ENCODE data around the gene PPL. TPM values are rescaled to one million over a fixed set of nuclear protein-coding genes. Genes with fewer than 3 reads are reported as not detected.

The PPL gene
- total RNA-seq, 4 donors from 2014 or later: 28.7 to 84.2 (median 53.0) TPM

DNA sequence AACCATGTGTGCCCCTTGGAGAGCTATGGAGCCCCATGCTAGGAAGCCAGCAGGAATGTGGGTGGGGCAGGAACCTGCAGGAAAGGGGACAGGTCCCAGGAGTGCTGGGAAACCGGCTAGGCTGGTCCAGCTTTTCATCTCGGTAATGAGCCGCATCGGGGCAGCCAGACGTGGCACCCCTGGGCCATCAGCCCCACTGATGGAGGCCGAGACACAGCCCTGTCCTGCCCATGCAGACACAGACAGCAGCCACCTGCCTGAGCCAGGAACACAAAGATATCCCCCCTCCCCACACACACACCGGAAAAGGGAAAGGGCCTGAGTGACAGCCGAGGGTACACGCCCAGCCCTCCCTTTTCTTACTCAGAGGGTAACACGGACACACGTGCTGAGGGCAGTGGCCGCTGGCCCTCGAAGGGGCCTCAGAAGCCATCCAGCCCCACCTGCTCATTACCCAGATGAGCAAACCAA is 18.1 kb downstream of the PPL start:
- TF ChIP-seq POLR2A (IDR thresholded peaks at IDR 0.05): no peak
- TF ChIP-seq, protein P1, sequence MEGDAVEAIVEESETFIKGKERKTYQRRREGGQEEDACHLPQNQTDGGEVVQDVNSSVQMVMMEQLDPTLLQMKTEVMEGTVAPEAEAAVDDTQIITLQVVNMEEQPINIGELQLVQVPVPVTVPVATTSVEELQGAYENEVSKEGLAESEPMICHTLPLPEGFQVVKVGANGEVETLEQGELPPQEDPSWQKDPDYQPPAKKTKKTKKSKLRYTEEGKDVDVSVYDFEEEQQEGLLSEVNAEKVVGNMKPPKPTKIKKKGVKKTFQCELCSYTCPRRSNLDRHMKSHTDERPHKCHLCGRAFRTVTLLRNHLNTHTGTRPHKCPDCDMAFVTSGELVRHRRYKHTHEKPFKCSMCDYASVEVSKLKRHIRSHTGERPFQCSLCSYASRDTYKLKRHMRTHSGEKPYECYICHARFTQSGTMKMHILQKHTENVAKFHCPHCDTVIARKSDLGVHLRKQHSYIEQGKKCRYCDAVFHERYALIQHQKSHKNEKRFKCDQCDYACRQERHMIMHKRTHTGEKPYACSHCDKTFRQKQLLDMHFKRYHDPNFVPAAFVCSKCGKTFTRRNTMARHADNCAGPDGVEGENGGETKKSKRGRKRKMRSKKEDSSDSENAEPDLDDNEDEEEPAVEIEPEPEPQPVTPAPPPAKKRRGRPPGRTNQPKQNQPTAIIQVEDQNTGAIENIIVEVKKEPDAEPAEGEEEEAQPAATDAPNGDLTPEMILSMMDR (IDR thresholded peaks at IDR 0.05): no peak
- H3K4me3 ChIP-seq: no peak overlapping the region
- no peaks in the 10 kb centered on the region for H3K36me3 ChIP-seq
- no peak overlapping the region for H3K27ac ChIP-seq
- no peaks in the 10 kb centered on the region for H3K4me1 ChIP-seq
- no peaks in the 10 kb centered on the region for H3K27me3 ChIP-seq
- DNase-seq: no peak
- no peaks in the 10 kb centered on the region for H3K9me3 ChIP-seq

DNA sequence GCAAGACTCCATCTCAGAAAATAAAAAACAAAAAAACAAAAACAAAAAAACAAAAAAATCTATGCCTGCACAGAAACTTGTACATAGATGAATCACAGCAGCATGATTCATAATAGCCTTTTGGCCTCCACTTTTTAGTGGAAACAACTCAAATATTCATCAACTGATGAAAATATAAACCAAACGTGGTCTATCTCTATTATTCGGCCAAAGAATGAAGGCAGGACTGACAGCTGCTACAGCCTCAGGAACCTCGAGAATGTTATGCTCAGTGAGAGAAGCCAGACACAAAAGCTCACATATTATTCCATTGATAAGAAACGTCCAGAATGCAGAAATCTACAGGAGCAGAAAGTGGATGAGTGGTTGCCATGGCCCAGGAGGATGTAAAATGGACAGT is 19.8 kb downstream of the PPL start:
- TF ChIP-seq, protein P1 (IDR thresholded peaks at IDR 0.05): no peak
- no peak for TF ChIP-seq POLR2A (IDR thresholded peaks at IDR 0.05)
- no peaks in the 10 kb centered on the region for H3K27me3 ChIP-seq
- DNase-seq: no peak

DNA sequence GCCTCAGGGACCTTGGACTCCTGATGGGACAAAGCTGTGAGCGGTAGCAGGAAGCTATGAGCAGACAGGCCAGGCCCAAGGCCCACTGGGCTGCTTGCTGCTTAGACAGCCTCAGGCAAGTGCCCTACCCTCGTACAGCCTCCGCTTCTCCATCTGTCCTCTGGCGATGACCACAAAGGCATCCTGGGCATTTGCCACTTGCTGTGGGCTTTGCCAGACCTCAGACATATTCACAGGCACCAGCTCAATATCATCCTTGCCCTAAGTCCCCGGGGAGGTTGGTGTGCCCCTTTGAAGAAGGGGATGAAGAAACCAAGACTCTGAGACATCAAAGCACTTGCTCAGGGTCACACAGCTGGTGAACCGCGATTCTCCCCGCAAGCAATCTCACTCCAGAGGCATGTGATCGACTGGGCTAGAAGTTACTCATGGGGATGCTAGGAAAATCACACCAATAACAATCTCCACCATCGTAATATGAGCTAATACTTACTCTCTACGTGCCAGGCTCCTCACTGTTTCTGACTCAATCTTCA is 21.7 kb downstream of the PPL start:
- TF ChIP-seq, protein P1 (IDR thresholded peaks at IDR 0.05): no peak
- TF ChIP-seq POLR2A (IDR thresholded peaks at IDR 0.05): no peak
- DNase-seq: no peak
- H3K27ac ChIP-seq: no peak overlapping the region

More for the DNA sequence above, 19.8 kb downstream of the PPL start:
- no peaks in the 10 kb centered on the region for H3K9me3 ChIP-seq
- no peaks in the 10 kb centered on the region for H3K36me3 ChIP-seq
- no peak overlapping the region for H3K4me3 ChIP-seq
- H3K4me1 ChIP-seq: no peaks in the 10 kb centered on the region
- no peak overlapping the region for H3K27ac ChIP-seq

DNA sequence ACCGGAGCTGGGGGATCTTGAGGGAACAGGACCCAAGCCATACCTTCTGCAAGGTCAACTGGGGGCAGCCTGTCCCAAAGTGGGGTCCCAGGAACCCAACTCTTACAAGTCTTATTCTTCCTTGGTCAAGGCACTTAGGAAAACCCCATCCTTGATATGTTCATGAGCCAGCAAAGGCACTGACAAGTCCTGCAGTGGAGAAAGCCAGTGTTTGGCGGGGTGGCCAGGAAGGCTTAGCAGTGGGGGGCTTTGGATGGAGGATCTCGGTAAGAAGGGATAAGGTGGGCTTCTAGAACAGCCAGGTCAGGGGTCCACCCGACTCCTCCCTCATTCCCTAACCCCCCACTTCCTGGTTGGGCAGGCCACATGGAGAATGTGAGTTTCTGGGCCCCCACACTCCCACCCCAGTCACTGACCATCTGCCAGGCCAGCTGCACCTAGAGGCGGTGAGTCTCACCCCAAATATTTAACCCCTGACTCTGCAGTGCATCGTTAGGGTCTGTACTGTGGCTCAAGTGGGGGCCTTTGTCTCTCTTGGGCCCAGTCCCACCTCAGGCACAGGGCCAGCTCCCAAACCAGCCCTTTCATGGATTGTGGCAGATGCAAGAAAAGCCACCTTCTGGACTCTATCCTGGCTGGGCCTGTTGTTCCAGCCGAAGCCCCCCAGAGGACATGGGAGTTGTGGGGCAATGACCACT is 22.3 kb downstream of the PPL start:
- TF ChIP-seq POLR2A (IDR thresholded peaks at IDR 0.05): no peak
- TF ChIP-seq, protein P1 (IDR thresholded peaks at IDR 0.05): no peak
- H3K4me1 ChIP-seq: no peaks in the 10 kb centered on the region
- H3K4me3 ChIP-seq: no peak overlapping the region
- DNase-seq: no peak
- H3K9me3 ChIP-seq: no peaks in the 10 kb centered on the region
- H3K27me3 ChIP-seq: no peaks in the 10 kb centered on the region
- H3K36me3 ChIP-seq: no peaks in the 10 kb centered on the region
- no peak overlapping the region for H3K27ac ChIP-seq

More for the DNA sequence above, 21.7 kb downstream of the PPL start:
- no peaks in the 10 kb centered on the region for H3K36me3 ChIP-seq
- no peaks in the 10 kb centered on the region for H3K4me1 ChIP-seq
- no peaks in the 10 kb centered on the region for H3K27me3 ChIP-seq
- no peaks in the 10 kb centered on the region for H3K9me3 ChIP-seq
- H3K4me3 ChIP-seq: no peak overlapping the region

DNA sequence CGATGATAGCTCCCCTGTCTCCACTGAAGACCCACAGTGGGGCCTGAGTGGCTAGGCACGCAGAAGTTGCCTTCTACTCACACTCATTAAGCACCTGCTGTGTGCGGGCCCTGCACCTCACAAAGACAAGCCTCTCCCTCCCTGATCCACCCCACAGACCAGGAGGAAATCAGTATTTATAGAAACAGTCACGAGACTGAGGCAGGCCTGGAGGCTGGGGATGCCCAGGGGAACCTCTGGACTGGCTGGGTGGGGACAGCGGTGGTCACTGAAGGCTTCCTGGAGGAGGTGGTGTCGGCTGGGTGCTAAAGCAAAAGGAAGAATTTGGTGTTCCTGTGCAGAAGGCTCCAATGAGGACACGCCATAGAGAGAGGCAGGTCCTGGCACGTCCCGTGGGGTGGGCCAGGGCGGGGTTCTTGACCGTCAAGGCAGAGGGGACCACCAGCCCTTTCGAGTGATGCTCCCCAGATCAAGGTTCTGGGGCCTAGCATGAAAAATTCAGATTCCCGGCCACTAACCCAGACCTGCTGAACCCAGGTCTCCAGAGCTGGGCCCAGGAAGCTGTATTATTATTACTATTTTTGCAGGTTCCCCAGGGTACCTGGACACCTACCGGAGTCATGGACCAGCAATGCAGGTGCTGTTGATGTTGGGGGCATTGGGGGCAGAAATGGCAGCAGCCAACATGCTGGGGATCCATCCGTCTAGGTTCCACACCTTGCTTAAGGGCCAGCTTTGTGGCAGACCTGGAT is 23.0 kb downstream of the PPL start:
- Histone ChIP-seq H3K4me1 (no peaks in the 10 kb centered on the region), H3K27me3 (no peaks in the 10 kb centered on the region)

More for the DNA sequence above, 23.0 kb downstream of the PPL start:
- DNase-seq: no peak
- no peak overlapping the region for H3K27ac ChIP-seq
- H3K36me3 ChIP-seq: no peaks in the 10 kb centered on the region
- H3K9me3 ChIP-seq: no peaks in the 10 kb centered on the region
- no peak overlapping the region for H3K4me3 ChIP-seq
- TF ChIP-seq POLR2A (IDR thresholded peaks at IDR 0.05): no peak
- TF ChIP-seq, protein P1 (IDR thresholded peaks at IDR 0.05): no peak

Data from Peyer's patch (tissue), 4 donors.